K562 (cell line): Measurements from ENCODE around the gene GORASP2. TPM values are rescaled to one million over a fixed set of nuclear protein-coding genes. Genes with fewer than 3 reads are reported as not detected.

ENCODE experiments used
- CTBP1 ChIP-seq: fragments of 450-650 bp; IDR thresholded peaks from 2 replicates; pipeline ENCODE4 v1.6.1; 2016; ENCODE audit warnings: borderline replicate concordance
- PTRF ChIP-seq: fragments of 450-650 bp; IDR thresholded peaks from 2 replicates; pipeline ENCODE4 v1.6.1; 2016; ENCODE audit warnings: mild to moderate bottlenecking, missing genetic modification characterization, missing compliant biosample characterization
- ZBTB8A ChIP-seq: fragments of 450-650 bp; IDR thresholded peaks from 2 replicates; pipeline ENCODE4 v1.6.1; 2018; ENCODE audit warnings: mild to moderate bottlenecking, moderate library complexity; ENCODE audit not compliant: partially characterized antibody
- ZNF175 ChIP-seq: fragments of 200-800 bp; sonication (Bioruptor generic); IDR thresholded peaks from 2 replicates; pipeline ENCODE4 v1.6.1; 2016; ENCODE audit warnings: low read depth, mild to moderate bottlenecking, missing genetic modification characterization, missing compliant biosample characterization
- polyA plus RNA-seq, 8 experiments: library from polyadenylated mRNA; depleted of rRNA in 4 of 8; stranded (reverse) in 5 of 8; unstranded in 3 of 8; fragments of >200 nt; fragmentation: Nextera tagmentation in 2 of 8; fragmentation: Illumina TruSeq in 1 of 8; extraction: Ambion mirVana in 2 of 8; extraction: Trizol in 1 of 8; gene quantifications; 2 replicates each; pipeline versions ENCODE4 v1.2.1 to v1.2.3, GENCODE V29; 2011 to 2014; ENCODE audit warnings: inconsistent platforms in 1 of 8, missing spikeins in 1 of 8
- total RNA-seq, 7 experiments: library from RNA; depleted of rRNA in 6 of 7; stranded (reverse); fragments of >200 nt in 6 of 7; fragmentation: Illumina TruSeq in 2 of 7; extraction: Trizol in 2 of 7; gene quantifications; 2 replicates each; pipeline versions ENCODE4 v1.2.1 to v1.2.3, GENCODE V29; 2011 to 2021; ENCODE audit warnings: low replicate concordance in 1 of 7
- TF ChIP-seq, protein P1 (sequence below): fragments of 450-650 bp; conservative IDR thresholded peaks from 2 replicates; pipeline ENCODE4 v1.6.1; 2016; ENCODE audit warnings: missing genetic modification characterization, low read depth, mild to moderate bottlenecking, control low read depth, missing compliant biosample characterization
- TF ChIP-seq, protein P2 (sequence below): fragments of 150-350 bp; conservative IDR thresholded peaks from 2 replicates; pipeline ENCODE4 v1.6.1; 2014; ENCODE audit warnings: low read length
- TF ChIP-seq, protein P3 (sequence below): IDR thresholded peaks from 3 replicates; pipeline ENCODE4 v1.6.1; 2011; ENCODE audit warnings: borderline replicate concordance, mild to moderate bottlenecking, moderate library complexity; ENCODE audit not compliant: insufficient read length; ENCODE audit errors: extremely low read depth
- TF ChIP-seq, protein P4 (sequence below), 3 experiments: fragments of 200-800 bp in 1 of 3; fragments of 250-450 bp in 1 of 3; fragments of 450-650 bp in 1 of 3; sonication (Bioruptor Pico) in 1 of 3; sonication (Bioruptor generic) in 1 of 3; formaldehyde crosslinking in 1 of 3; IDR thresholded peaks; 2 replicates each; pipeline versions ENCODE4 v1.6.1 to v1.8.0; 2016 to 2022; ENCODE audit warnings: mild to moderate bottlenecking in 2 of 3, missing genetic modification characterization in 2 of 3, missing compliant biosample characterization in 1 of 3, moderate library complexity in 1 of 3
- TF ChIP-seq, protein P5 (sequence below), 2 experiments: fragments of 450-650 bp; IDR thresholded peaks; 2 replicates each; pipeline ENCODE4 v1.6.1; 2018; ENCODE audit warnings: mild to moderate bottlenecking in 2 of 2, low read depth in 1 of 2; ENCODE audit not compliant: partially characterized antibody in 2 of 2

The GORASP2 gene
- total and polyA plus RNA-seq, 9 of the 15 experiments (the other 6 are each of a cell fraction or from before 2014, with no cell fraction given): 27.4 to 180 (median 59.6) TPM

DNA sequence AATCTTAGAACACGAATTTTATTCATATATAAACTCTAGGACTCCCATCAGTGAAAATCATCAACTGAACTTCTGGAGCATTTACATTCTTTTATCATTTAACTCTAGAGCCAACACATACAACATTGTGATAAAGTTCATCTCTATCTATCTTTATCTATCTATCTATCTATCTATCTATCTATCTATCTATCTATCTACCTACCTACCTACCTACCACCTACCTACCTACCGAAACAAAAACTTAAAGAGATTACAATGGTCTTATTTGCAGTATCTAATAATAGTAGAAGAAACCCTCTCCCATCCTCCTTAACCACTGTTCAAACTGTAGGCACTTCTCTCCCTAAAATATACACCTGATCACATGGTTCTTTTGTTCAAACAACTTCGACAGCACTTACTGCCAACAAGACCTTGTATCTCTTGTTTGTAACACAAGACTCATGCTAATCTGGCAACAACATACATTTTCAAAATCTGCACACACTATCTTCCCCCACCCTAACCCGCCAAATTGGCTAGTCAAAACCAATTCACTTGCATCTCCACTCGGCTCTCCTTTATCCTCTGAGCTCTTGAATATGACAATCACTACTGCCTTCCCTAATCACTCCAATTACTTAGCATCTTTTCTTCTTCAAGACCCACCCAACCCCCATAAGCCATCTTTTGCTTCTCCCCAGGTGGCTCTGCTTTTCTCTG lies 69.0 kb downstream of the GORASP2 start (continued):
- TF ChIP-seq ZNF175 (CRISPR knock-in tag): no peak
- TF ChIP-seq CTBP1: peak; percentile 14; the same call in 1 of the 2 replicates
- no peak for TF ChIP-seq PTRF (tag)
- TF ChIP-seq, protein P1, sequence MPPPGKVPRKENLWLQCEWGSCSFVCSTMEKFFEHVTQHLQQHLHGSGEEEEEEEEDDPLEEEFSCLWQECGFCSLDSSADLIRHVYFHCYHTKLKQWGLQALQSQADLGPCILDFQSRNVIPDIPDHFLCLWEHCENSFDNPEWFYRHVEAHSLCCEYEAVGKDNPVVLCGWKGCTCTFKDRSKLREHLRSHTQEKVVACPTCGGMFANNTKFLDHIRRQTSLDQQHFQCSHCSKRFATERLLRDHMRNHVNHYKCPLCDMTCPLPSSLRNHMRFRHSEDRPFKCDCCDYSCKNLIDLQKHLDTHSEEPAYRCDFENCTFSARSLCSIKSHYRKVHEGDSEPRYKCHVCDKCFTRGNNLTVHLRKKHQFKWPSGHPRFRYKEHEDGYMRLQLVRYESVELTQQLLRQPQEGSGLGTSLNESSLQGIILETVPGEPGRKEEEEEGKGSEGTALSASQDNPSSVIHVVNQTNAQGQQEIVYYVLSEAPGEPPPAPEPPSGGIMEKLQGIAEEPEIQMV: no peak
- TF ChIP-seq ZBTB8A: no peak
- TF ChIP-seq, protein P2, sequence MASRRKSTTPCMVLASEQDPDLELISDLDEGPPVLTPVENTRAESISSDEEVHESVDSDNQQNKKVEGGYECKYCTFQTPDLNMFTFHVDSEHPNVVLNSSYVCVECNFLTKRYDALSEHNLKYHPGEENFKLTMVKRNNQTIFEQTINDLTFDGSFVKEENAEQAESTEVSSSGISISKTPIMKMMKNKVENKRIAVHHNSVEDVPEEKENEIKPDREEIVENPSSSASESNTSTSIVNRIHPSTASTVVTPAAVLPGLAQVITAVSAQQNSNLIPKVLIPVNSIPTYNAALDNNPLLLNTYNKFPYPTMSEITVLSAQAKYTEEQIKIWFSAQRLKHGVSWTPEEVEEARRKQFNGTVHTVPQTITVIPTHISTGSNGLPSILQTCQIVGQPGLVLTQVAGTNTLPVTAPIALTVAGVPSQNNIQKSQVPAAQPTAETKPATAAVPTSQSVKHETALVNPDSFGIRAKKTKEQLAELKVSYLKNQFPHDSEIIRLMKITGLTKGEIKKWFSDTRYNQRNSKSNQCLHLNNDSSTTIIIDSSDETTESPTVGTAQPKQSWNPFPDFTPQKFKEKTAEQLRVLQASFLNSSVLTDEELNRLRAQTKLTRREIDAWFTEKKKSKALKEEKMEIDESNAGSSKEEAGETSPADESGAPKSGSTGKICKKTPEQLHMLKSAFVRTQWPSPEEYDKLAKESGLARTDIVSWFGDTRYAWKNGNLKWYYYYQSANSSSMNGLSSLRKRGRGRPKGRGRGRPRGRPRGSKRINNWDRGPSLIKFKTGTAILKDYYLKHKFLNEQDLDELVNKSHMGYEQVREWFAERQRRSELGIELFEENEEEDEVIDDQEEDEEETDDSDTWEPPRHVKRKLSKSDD: no peak
- TF ChIP-seq, protein P3, sequence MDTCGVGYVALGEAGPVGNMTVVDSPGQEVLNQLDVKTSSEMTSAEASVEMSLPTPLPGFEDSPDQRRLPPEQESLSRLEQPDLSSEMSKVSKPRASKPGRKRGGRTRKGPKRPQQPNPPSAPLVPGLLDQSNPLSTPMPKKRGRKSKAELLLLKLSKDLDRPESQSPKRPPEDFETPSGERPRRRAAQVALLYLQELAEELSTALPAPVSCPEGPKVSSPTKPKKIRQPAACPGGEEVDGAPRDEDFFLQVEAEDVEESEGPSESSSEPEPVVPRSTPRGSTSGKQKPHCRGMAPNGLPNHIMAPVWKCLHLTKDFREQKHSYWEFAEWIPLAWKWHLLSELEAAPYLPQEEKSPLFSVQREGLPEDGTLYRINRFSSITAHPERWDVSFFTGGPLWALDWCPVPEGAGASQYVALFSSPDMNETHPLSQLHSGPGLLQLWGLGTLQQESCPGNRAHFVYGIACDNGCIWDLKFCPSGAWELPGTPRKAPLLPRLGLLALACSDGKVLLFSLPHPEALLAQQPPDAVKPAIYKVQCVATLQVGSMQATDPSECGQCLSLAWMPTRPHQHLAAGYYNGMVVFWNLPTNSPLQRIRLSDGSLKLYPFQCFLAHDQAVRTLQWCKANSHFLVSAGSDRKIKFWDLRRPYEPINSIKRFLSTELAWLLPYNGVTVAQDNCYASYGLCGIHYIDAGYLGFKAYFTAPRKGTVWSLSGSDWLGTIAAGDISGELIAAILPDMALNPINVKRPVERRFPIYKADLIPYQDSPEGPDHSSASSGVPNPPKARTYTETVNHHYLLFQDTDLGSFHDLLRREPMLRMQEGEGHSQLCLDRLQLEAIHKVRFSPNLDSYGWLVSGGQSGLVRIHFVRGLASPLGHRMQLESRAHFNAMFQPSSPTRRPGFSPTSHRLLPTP: no peak
- TF ChIP-seq, protein P4, sequence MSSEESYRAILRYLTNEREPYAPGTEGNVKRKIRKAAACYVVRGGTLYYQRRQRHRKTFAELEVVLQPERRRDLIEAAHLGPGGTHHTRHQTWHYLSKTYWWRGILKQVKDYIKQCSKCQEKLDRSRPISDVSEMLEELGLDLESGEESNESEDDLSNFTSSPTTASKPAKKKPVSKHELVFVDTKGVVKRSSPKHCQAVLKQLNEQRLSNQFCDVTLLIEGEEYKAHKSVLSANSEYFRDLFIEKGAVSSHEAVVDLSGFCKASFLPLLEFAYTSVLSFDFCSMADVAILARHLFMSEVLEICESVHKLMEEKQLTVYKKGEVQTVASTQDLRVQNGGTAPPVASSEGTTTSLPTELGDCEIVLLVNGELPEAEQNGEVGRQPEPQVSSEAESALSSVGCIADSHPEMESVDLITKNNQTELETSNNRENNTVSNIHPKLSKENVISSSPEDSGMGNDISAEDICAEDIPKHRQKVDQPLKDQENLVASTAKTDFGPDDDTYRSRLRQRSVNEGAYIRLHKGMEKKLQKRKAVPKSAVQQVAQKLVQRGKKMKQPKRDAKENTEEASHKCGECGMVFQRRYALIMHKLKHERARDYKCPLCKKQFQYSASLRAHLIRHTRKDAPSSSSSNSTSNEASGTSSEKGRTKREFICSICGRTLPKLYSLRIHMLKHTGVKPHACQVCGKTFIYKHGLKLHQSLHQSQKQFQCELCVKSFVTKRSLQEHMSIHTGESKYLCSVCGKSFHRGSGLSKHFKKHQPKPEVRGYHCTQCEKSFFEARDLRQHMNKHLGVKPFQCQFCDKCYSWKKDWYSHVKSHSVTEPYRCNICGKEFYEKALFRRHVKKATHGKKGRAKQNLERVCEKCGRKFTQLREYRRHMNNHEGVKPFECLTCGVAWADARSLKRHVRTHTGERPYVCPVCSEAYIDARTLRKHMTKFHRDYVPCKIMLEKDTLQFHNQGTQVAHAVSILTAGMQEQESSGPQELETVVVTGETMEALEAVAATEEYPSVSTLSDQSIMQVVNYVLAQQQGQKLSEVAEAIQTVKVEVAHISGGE (CRISPR knock-in tag; IDR thresholded peaks at IDR 0.05): no peak
- TF ChIP-seq, protein P5, sequence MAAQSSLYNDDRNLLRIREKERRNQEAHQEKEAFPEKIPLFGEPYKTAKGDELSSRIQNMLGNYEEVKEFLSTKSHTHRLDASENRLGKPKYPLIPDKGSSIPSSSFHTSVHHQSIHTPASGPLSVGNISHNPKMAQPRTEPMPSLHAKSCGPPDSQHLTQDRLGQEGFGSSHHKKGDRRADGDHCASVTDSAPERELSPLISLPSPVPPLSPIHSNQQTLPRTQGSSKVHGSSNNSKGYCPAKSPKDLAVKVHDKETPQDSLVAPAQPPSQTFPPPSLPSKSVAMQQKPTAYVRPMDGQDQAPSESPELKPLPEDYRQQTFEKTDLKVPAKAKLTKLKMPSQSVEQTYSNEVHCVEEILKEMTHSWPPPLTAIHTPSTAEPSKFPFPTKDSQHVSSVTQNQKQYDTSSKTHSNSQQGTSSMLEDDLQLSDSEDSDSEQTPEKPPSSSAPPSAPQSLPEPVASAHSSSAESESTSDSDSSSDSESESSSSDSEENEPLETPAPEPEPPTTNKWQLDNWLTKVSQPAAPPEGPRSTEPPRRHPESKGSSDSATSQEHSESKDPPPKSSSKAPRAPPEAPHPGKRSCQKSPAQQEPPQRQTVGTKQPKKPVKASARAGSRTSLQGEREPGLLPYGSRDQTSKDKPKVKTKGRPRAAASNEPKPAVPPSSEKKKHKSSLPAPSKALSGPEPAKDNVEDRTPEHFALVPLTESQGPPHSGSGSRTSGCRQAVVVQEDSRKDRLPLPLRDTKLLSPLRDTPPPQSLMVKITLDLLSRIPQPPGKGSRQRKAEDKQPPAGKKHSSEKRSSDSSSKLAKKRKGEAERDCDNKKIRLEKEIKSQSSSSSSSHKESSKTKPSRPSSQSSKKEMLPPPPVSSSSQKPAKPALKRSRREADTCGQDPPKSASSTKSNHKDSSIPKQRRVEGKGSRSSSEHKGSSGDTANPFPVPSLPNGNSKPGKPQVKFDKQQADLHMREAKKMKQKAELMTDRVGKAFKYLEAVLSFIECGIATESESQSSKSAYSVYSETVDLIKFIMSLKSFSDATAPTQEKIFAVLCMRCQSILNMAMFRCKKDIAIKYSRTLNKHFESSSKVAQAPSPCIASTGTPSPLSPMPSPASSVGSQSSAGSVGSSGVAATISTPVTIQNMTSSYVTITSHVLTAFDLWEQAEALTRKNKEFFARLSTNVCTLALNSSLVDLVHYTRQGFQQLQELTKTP (IDR thresholded peaks at IDR 0.05; ENCODE audit: low read depth in 1 of 2, partially characterized antibody in 2 of 2): no peak
